ENCODE data around the gene DHCR24.

DNA sequence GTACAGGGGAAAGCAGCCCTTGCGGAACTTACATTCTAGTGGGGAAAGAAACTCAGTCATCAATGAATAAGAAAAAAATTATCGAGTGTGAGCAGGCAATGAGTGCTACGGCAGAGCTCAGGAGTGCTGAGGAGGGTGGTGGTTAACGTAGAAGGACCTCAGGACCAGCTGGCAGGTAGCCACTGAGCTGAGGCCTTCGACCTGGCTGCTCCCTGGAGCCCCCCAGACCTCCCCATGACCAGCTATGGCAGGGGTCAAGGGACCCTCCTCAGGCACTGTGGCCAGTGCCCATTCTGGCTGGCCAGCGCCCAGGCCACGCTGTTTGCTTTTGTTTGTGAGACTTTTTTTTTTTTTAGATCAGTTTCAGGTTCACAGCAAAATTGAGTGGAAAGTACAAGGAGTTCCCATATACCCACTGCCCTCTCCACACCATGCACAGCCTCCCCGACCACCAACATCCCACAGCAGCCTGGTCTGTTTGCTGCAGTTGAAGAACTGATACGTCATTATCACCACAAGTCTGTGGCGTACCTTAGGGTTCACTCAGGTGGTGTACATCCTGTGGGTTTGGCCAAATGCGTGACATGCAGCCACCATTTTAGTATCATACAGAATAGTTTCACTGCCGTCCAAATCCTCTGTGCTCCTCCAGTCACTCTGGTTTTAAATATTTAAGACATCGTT, 74.1 kb downstream of the DHCR24 start:
- TF ChIP-seq, protein P1, sequence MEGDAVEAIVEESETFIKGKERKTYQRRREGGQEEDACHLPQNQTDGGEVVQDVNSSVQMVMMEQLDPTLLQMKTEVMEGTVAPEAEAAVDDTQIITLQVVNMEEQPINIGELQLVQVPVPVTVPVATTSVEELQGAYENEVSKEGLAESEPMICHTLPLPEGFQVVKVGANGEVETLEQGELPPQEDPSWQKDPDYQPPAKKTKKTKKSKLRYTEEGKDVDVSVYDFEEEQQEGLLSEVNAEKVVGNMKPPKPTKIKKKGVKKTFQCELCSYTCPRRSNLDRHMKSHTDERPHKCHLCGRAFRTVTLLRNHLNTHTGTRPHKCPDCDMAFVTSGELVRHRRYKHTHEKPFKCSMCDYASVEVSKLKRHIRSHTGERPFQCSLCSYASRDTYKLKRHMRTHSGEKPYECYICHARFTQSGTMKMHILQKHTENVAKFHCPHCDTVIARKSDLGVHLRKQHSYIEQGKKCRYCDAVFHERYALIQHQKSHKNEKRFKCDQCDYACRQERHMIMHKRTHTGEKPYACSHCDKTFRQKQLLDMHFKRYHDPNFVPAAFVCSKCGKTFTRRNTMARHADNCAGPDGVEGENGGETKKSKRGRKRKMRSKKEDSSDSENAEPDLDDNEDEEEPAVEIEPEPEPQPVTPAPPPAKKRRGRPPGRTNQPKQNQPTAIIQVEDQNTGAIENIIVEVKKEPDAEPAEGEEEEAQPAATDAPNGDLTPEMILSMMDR (IDR thresholded peaks at IDR 0.05; ENCODE audit: low read length): no peak
- TF ChIP-seq EZH2 (IDR thresholded peaks at IDR 0.05; ENCODE audit: borderline replicate concordance, low read length): no peak
